ENCODE results near the gene TFEB.

TFEB gene

GRCh38 chr6:41757931-41758640, 22.7 kb upstream of the TFEB start:
- Histone ChIP-seq H3K27me3 (ENCODE audit: insufficient read depth, low read depth, severe bottlenecking) (no peaks in the 10 kb centered on the region), H3K27ac (no peak overlapping the region), H3K9me3 (ENCODE audit: severe bottlenecking) (no peaks in the 10 kb centered on the region), H3K4me3 (ENCODE audit: low read depth, low read length) (no peak overlapping the region), H3K36me3 (no peaks in the 10 kb centered on the region)
- no peak for DNase-seq
- TF ChIP-seq, protein P1, sequence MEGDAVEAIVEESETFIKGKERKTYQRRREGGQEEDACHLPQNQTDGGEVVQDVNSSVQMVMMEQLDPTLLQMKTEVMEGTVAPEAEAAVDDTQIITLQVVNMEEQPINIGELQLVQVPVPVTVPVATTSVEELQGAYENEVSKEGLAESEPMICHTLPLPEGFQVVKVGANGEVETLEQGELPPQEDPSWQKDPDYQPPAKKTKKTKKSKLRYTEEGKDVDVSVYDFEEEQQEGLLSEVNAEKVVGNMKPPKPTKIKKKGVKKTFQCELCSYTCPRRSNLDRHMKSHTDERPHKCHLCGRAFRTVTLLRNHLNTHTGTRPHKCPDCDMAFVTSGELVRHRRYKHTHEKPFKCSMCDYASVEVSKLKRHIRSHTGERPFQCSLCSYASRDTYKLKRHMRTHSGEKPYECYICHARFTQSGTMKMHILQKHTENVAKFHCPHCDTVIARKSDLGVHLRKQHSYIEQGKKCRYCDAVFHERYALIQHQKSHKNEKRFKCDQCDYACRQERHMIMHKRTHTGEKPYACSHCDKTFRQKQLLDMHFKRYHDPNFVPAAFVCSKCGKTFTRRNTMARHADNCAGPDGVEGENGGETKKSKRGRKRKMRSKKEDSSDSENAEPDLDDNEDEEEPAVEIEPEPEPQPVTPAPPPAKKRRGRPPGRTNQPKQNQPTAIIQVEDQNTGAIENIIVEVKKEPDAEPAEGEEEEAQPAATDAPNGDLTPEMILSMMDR (IDR thresholded peaks at IDR 0.05; ENCODE audit: low read depth, low read length) = no peak

GRCh38 chr6:41757271-41757670, 21.9 kb upstream of the TFEB start:
- TF ChIP-seq, protein P1 (IDR thresholded peaks at IDR 0.05; ENCODE audit: low read depth, low read length) = no peak
- Histone ChIP-seq H3K4me3 (ENCODE audit: low read depth, low read length) (no peak overlapping the region), H3K27ac (no peak overlapping the region), H3K36me3 (no peaks in the 10 kb centered on the region), H3K9me3 (ENCODE audit: severe bottlenecking) (no peaks in the 10 kb centered on the region), H3K27me3 (ENCODE audit: insufficient read depth, low read depth, severe bottlenecking) (no peaks in the 10 kb centered on the region)
- peak; percentile 55 for DNase-seq

GRCh38 chr6:41756354-41756753, 20.9 kb upstream of the TFEB start:
- TF ChIP-seq, protein P1 (IDR thresholded peaks at IDR 0.05; ENCODE audit: low read depth, low read length) = no peak
- H3K9me3 ChIP-seq (ENCODE audit: severe bottlenecking) = no peaks in the 10 kb centered on the region
- no peak overlapping the region for H3K4me3 ChIP-seq (ENCODE audit: low read depth, low read length)
- H3K36me3 ChIP-seq = no peaks in the 10 kb centered on the region
- H3K27me3 ChIP-seq (ENCODE audit: insufficient read depth, low read depth, severe bottlenecking) = no peaks in the 10 kb centered on the region
- no peak for DNase-seq
- no peak overlapping the region for H3K27ac ChIP-seq

DNA sequence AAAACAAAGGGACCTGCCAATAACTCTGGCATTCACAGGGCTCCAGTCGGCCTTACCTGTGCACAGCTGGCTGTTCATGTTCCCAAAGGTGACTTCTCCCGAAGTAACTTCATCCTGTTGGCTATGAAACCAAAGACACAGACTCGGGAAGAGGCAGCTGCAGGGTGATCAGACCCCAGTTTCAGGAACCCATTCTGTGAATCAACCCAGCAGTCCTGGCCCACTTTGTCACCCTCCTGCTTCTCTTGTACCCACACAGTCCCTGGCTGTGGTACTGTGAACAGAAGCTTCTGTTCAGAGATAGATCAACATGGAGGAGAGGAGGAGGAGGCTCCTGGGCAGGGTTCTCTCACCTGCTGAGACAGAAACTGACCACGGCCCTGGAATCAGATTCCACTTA, 20.5 kb upstream of the TFEB start:
- no peak for DNase-seq
- TF ChIP-seq, protein P1 (IDR thresholded peaks at IDR 0.05; ENCODE audit: low read depth, low read length) = no peak
- Histone ChIP-seq H3K27me3 (ENCODE audit: insufficient read depth, low read depth, severe bottlenecking) (no peaks in the 10 kb centered on the region), H3K9me3 (ENCODE audit: severe bottlenecking) (no peaks in the 10 kb centered on the region), H3K36me3 (no peaks in the 10 kb centered on the region), H3K4me3 (ENCODE audit: low read depth, low read length) (no peak overlapping the region), H3K27ac (no peak overlapping the region)

GRCh38 chr6:41750374-41750773, 15.0 kb upstream of the TFEB start:
- Histone ChIP-seq H3K4me3 (ENCODE audit: low read depth, low read length) (no peak overlapping the region), H3K27ac (no peak overlapping the region), H3K36me3 (no peaks in the 10 kb centered on the region), H3K27me3 (ENCODE audit: insufficient read depth, low read depth, severe bottlenecking) (no peaks in the 10 kb centered on the region), H3K9me3 (ENCODE audit: severe bottlenecking) (no peaks in the 10 kb centered on the region)
- TF ChIP-seq, protein P1 (IDR thresholded peaks at IDR 0.05; ENCODE audit: low read depth, low read length) = no peak
- DNase-seq = peak; percentile 51

DNA sequence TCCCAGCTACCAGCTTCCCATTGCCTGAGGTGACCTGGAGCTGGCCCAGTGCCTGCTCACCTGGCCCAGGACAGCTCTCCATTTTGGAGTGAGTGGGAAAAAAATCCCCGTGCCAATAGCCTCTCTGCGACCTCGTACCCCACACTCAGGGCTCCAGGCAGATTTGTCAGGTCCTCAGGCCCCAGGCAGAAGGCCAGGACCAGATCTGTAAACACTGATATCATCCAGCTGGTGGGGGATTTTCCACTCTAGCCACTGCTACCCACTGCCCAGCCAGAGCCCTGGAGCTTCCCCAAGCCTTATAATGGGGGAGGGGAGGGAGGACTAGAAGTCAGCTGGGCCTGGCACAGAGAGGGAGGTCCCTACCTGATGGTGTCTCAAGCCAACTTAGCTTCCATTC, 13.1 kb upstream of the TFEB start:
- DNase-seq = no peak
- no peak overlapping the region for H3K4me3 ChIP-seq (ENCODE audit: low read depth, low read length)
- no peaks in the 10 kb centered on the region for H3K9me3 ChIP-seq (ENCODE audit: severe bottlenecking)
- H3K27ac ChIP-seq = no peak overlapping the region
- H3K36me3 ChIP-seq = no peaks in the 10 kb centered on the region
- TF ChIP-seq, protein P1 (IDR thresholded peaks at IDR 0.05; ENCODE audit: low read depth, low read length) = no peak
- H3K27me3 ChIP-seq (ENCODE audit: insufficient read depth, low read depth, severe bottlenecking) = no peaks in the 10 kb centered on the region
